HL-60 (cell line): ENCODE data around the gene COG1.

Experiments used
- DNase-seq, 2 experiments: peaks; one replicate each; pipeline ENCODE4 v3.0.0-alpha.2; 2010 to 2020; ENCODE audit warnings: low read depth in 1 of 2, low spot score in 1 of 2
- H3K27ac ChIP-seq: fragments of 250-450 bp; sonication (Bioruptor Pico); replicated peaks from 2 replicates; pipeline ENCODE4 v1.5.1; 2020; ENCODE audit warnings: mild to moderate bottlenecking, moderate library complexity
- H3K27me3 ChIP-seq: fragments of 250-450 bp; sonication (Bioruptor Pico); 2 replicates; pipeline ENCODE4 v1.5.1; 2021; ENCODE audit warnings: mild to moderate bottlenecking, moderate library complexity; ENCODE audit not compliant: insufficient read depth, poor library complexity, severe bottlenecking
- H3K4me3 ChIP-seq: replicated peaks from 2 replicates; pipeline ENCODE4 v1.5.1; 2011; ENCODE audit warnings: mild to moderate bottlenecking, control low read depth, low read length; ENCODE audit not compliant: insufficient read depth
- CTCF ChIP-seq: IDR thresholded peaks from one replicate; pipeline ENCODE4 v1.5.1; 2011; ENCODE audit warnings: low read length, control low read depth, inconsistent platforms; ENCODE audit not compliant: insufficient read depth
- GABPA ChIP-seq: IDR thresholded peaks from 2 replicates; pipeline ENCODE4 v1.6.1; 2012; ENCODE audit warnings: low read depth
- POLR2AphosphoS5 ChIP-seq: IDR thresholded peaks from 2 replicates; pipeline ENCODE4 v1.6.1; 2012; ENCODE audit warnings: low read depth
- REST ChIP-seq: IDR thresholded peaks from 2 replicates; pipeline ENCODE4 v1.6.1; 2012; ENCODE audit warnings: low read depth; ENCODE audit not compliant: insufficient replicate concordance
- SPI1 ChIP-seq: IDR thresholded peaks from 2 replicates; pipeline ENCODE4 v1.6.1; 2012; ENCODE audit warnings: low read depth, mild to moderate bottlenecking, borderline replicate concordance

Gene COG1

GRCh38 chr17:73200476-73200875 is 7.6 kb downstream of the COG1 start:
- Histone ChIP-seq H3K4me3 (no peak overlapping the region), H3K27me3 (no peaks in the 10 kb centered on the region), H3K27ac (no peak overlapping the region)
- no peak for TF ChIP-seq POLR2AphosphoS5
- TF ChIP-seq SPI1, result no peak
- TF ChIP-seq CTCF, result no peak
- no peak for TF ChIP-seq REST
- no peak for TF ChIP-seq GABPA
- DNase-seq, result no peak

GRCh38 chr17:73201215-73202069 is 8.6 kb downstream of the COG1 start:
- no peak overlapping the region for H3K4me3 ChIP-seq
- no peaks in the 10 kb centered on the region for H3K27me3 ChIP-seq
- no peak for DNase-seq
- no peak overlapping the region for H3K27ac ChIP-seq
- TF ChIP-seq GABPA, result no peak

- Histone ChIP-seq H3K27me3 (no peaks in the 10 kb centered on the region), H3K27ac (no peak overlapping the region), H3K4me3 (no peak overlapping the region)
- DNase-seq, result no peak
- TF ChIP-seq POLR2AphosphoS5 (no peak), REST (no peak), SPI1 (no peak), GABPA (no peak), CTCF (no peak)
These were observed 10.4 kb downstream of the COG1 start for GRCh38 chr17:73203135-73203787.

- Histone ChIP-seq H3K27me3 (no peaks in the 10 kb centered on the region), H3K4me3 (no peak overlapping the region), H3K27ac (no peak overlapping the region)
- TF ChIP-seq POLR2AphosphoS5 (no peak), CTCF (no peak), REST (no peak), GABPA (no peak)
- no peak for DNase-seq
These were observed 11.1 kb downstream of the COG1 start for GRCh38 chr17:73203788-73204479.
